H1 (cell line): ENCODE results near the gene FAM131C. TPM values are rescaled to one million over a fixed set of nuclear protein-coding genes. Genes with fewer than 3 reads are reported as not detected.

Source experiments
- CTCF ChIA-PET: fragments of 300-600 bp; sonication (Branson Sonifier 250); formaldehyde crosslinking; loops from one replicate; lab custom pipeline; 2021; ENCODE audit not compliant: partially characterized antibody; lab: Charles Lee
- POLR2A ChIA-PET: fragments of 300-600 bp; sonication (Branson Sonifier 250); formaldehyde crosslinking; loops from one replicate; lab custom pipeline; 2021; ENCODE audit warnings: inconsistent platforms; ENCODE audit not compliant: partially characterized antibody; lab: Charles Lee
- DNase-seq, 2 experiments: peaks; one replicate each; pipeline versions ENCODE4 v3.0.0 to v3.0.0-alpha.2; 2010 to 2022; ENCODE audit warnings: low spot score in 2 of 2, low read depth in 1 of 2, mixed read lengths in 1 of 2
- FAIRE-seq: peaks from 2 replicates; lab custom pipeline; 2011; peaks lifted over from hg19 to GRCh38; lab: Jason Lieb, UNC
- H2AFZ ChIP-seq: 2 replicates; pipeline ENCODE4 v1.8.1; 2012; ENCODE audit warnings: low read length, inconsistent platforms
- H2AK5ac ChIP-seq: 2 replicates; pipeline ENCODE4 v1.6.1; 2013; ENCODE audit warnings: low read depth, low read length
- H2BK120ac ChIP-seq: replicated peaks from 2 replicates; pipeline ENCODE3; 2013; ENCODE audit warnings: low read depth, low read length, inconsistent platforms
- H2BK12ac ChIP-seq: 2 replicates; pipeline ENCODE4 v1.6.1; 2013; ENCODE audit warnings: low read depth, low read length
- H2BK15ac ChIP-seq: 2 replicates; pipeline ENCODE4 v1.6.1; 2013; ENCODE audit warnings: low read length
- H2BK20ac ChIP-seq: 2 replicates; pipeline ENCODE4 v1.6.1; 2013; ENCODE audit warnings: low read length
- H2BK5ac ChIP-seq: 2 replicates; pipeline ENCODE4 v1.6.1; 2013; ENCODE audit warnings: low read depth, low read length
- H3K14ac ChIP-seq: 2 replicates; pipeline ENCODE4 v1.6.1; 2013; ENCODE audit warnings: inconsistent platforms; ENCODE audit not compliant: insufficient read length
- H3K18ac ChIP-seq: 2 replicates; pipeline ENCODE4 v1.6.1; 2013; ENCODE audit warnings: low read length; ENCODE audit errors: extremely low read depth
- H3K23ac ChIP-seq: 2 replicates; pipeline ENCODE4 v1.6.1; 2013; ENCODE audit warnings: inconsistent platforms; ENCODE audit not compliant: insufficient read length
- H3K23me2 ChIP-seq: 2 replicates; pipeline ENCODE4 v1.6.1; 2013; ENCODE audit warnings: low read depth, low read length
- H3K27ac ChIP-seq: 2 replicates; pipeline ENCODE4 v1.6.1; 2011; ENCODE audit warnings: low read depth, low read length, inconsistent platforms
- H3K27me3 ChIP-seq, 4 experiments: replicated peaks in 1 of 4; 1 replicate in 1 of 4; 2 replicates in 3 of 4; pipeline versions ENCODE4 v1.6.1 to v1.8.1; 2011 to 2013; ENCODE audit warnings: low read length in 3 of 4, mild to moderate bottlenecking in 3 of 4, inconsistent platforms in 2 of 4, mixed read lengths in 2 of 4, moderate library complexity in 1 of 4; ENCODE audit not compliant: control insufficient read depth in 3 of 4, insufficient read depth in 3 of 4; ENCODE audit errors: extremely low read depth in 1 of 4
- H3K36me3 ChIP-seq, 4 experiments: 2 replicates each; pipeline versions ENCODE4 v1.6.1 to v1.8.1; 2011 to 2013; ENCODE audit warnings: mild to moderate bottlenecking in 4 of 4, low read length in 3 of 4, moderate library complexity in 2 of 4, control low read depth in 1 of 4, inconsistent platforms in 1 of 4; ENCODE audit not compliant: insufficient read depth in 4 of 4, control insufficient read depth in 2 of 4
- H3K4ac ChIP-seq: replicated peaks from 2 replicates; pipeline ENCODE3; 2013; ENCODE audit warnings: low read length, low read depth, mixed read lengths, inconsistent platforms; ENCODE audit not compliant: insufficient read length
- H3K4me1 ChIP-seq, 4 experiments: replicated peaks in 1 of 4; 1 replicate in 1 of 4; 2 replicates in 3 of 4; pipeline versions ENCODE4 v1.6.1 to v1.8.1; 2011 to 2013; ENCODE audit warnings: low read length in 3 of 4, inconsistent platforms in 2 of 4, mixed read lengths in 1 of 4; ENCODE audit not compliant: insufficient read depth in 4 of 4, control insufficient read depth in 3 of 4
- H3K4me2 ChIP-seq, 2 experiments: 2 replicates each; pipeline versions ENCODE4 v1.6.1 to v1.8.1; 2011 to 2013; ENCODE audit warnings: low read depth in 2 of 2, low read length in 2 of 2, control low read depth in 1 of 2, inconsistent platforms in 1 of 2, mild to moderate bottlenecking in 1 of 2; ENCODE audit not compliant: insufficient read depth in 1 of 2
- H3K4me3 ChIP-seq, 4 experiments: fragments of 200-600, 300-600 bp in 1 of 4; sonication (generic), shearing (Covaris generic), sonication (Bioruptor Twin) in 1 of 4; 2 replicates each; pipeline versions ENCODE4 v1.5.1 to v1.8.1; 2011 to 2016; ENCODE audit warnings: low read length in 4 of 4, low read depth in 3 of 4, control low read depth in 2 of 4, inconsistent platforms in 2 of 4, mild to moderate bottlenecking in 2 of 4, mixed read lengths in 1 of 4, moderate library complexity in 1 of 4; ENCODE audit not compliant: insufficient read depth in 2 of 4; ENCODE audit errors: extremely low read depth in 1 of 4
- H3K56ac ChIP-seq: replicated peaks from 2 replicates; pipeline ENCODE3; 2013; ENCODE audit warnings: low read depth, mild to moderate bottlenecking, mixed read lengths, low read length, inconsistent platforms; ENCODE audit not compliant: insufficient read length
- H3K79me1 ChIP-seq: 2 replicates; pipeline ENCODE4 v1.6.1; 2013; ENCODE audit warnings: low read depth, low read length, control low read depth
- H3K79me2 ChIP-seq, 2 experiments: 2 replicates each; pipeline versions ENCODE4 v1.6.1 to v1.8.1; 2012 to 2013; ENCODE audit warnings: low read length in 2 of 2, mild to moderate bottlenecking in 2 of 2, inconsistent platforms in 1 of 2; ENCODE audit not compliant: insufficient read depth in 2 of 2, control insufficient read depth in 1 of 2
- H3K9ac ChIP-seq, 4 experiments: replicated peaks in 1 of 4; 1 replicate in 1 of 4; 2 replicates in 3 of 4; pipeline versions ENCODE4 v1.6.1 to v1.8.1; 2011 to 2013; ENCODE audit warnings: low read depth in 3 of 4, low read length in 3 of 4, control low read depth in 2 of 4, mild to moderate bottlenecking in 2 of 4, moderate library complexity in 2 of 4, inconsistent platforms in 1 of 4; ENCODE audit errors: extremely low read depth in 1 of 4
- H3K9me3 ChIP-seq, 2 experiments: 2 replicates each; pipeline versions ENCODE4 v1.6.1 to v1.8.1; 2012 to 2013; ENCODE audit warnings: mild to moderate bottlenecking in 2 of 2, moderate library complexity in 2 of 2, control low read depth in 1 of 2, inconsistent platforms in 1 of 2, low read depth in 1 of 2, low read length in 1 of 2, mixed read lengths in 1 of 2; ENCODE audit not compliant: insufficient read depth in 2 of 2
- H4K20me1 ChIP-seq, 2 experiments: replicated peaks in 1 of 2; 2 replicates each; pipeline versions ENCODE3 to v1.8.1; 2011 to 2013; ENCODE audit warnings: inconsistent platforms in 2 of 2, low read length in 2 of 2, mild to moderate bottlenecking in 1 of 2; ENCODE audit not compliant: insufficient read depth in 2 of 2, control insufficient read depth in 1 of 2
- H4K5ac ChIP-seq: 2 replicates; pipeline ENCODE4 v1.6.1; 2013; ENCODE audit warnings: low read length, low read depth, mixed read lengths, inconsistent platforms; ENCODE audit not compliant: insufficient read length
- H4K8ac ChIP-seq: 2 replicates; pipeline ENCODE4 v1.8.0; 2013; ENCODE audit warnings: mild to moderate bottlenecking, moderate library complexity, low read length, inconsistent platforms; ENCODE audit not compliant: insufficient read depth; ENCODE audit errors: extremely low read depth
- H4K91ac ChIP-seq: replicated peaks from 2 replicates; pipeline ENCODE3; 2013; ENCODE audit warnings: low read length, mixed read lengths, inconsistent platforms; ENCODE audit not compliant: insufficient read length
- TEAD4 ChIP-seq: IDR thresholded peaks from 2 replicates; pipeline ENCODE4 v1.6.1; 2012; ENCODE audit warnings: low read depth, low read length, inconsistent platforms, mixed read lengths
- WGBS, 2 experiments: shearing (Covaris generic) in 1 of 2; methylation state at CpG; one replicate each; pipeline versions ENCODE4 v1.1.6 to v1.1.7; 2013 to 2015; ENCODE audit warnings: low lambda C conversion rate in 2 of 2, mixed read lengths in 2 of 2, inconsistent platforms in 1 of 2, low coverage in 1 of 2, missing lambda C conversion rate in 1 of 2; ENCODE audit not compliant: insufficient replicate concordance in 2 of 2, insufficient coverage in 1 of 2, insufficient read length in 1 of 2; ENCODE audit errors: extremely low coverage in 1 of 2, missing lambda C conversion rate in 1 of 2; 5-methylcytosine and 5-hydroxymethylcytosine counted together
- polyA plus RNA-seq, 7 experiments: library from polyadenylated mRNA; depleted of rRNA in 3 of 7; stranded (reverse) in 5 of 7; unstranded in 2 of 7; fragments of >200 nt in 5 of 7; fragments of 200-250 nt in 2 of 7; gene quantifications; 1 replicate in 5 of 7; 2 replicates in 1 of 7; 4 replicates in 1 of 7; pipeline versions ENCODE4 v1.2.1 to v1.2.3, GENCODE V29; 2011 to 2013; ENCODE audit warnings: missing spikeins in 2 of 7, mixed read lengths in 2 of 7
- total RNA-seq: library from RNA; stranded (reverse); fragmentation: NEBNext Ultra II Directional; extraction: Animal tissue kit (Norgen Biotek cat#: 25700); gene quantifications from 2 replicates; pipeline ENCODE4 v1.2.1, GENCODE V29; 2021

The FAM131C gene
- total and polyA plus RNA-seq, 2 of the 8 experiments (the other 6 are each of a cell fraction or from before 2014, with no cell fraction given), result 0.73 to 0.78 TPM

GRCh38 chr1:16099412-16099811, 26.0 kb upstream of the FAM131C start:
- no peak overlapping the region for H4K8ac ChIP-seq
- H2BK12ac ChIP-seq, result no peak overlapping the region
- no peak overlapping the region for H3K4me2 ChIP-seq
- FAIRE-seq (no peak), DNase-seq (no peak)
- no peak overlapping the region for H4K5ac ChIP-seq
- H3K4me1 ChIP-seq, result no peaks in the 10 kb centered on the region; a peak in 1 of 7 replicates
- no peak overlapping the region for H2AK5ac ChIP-seq
- H4K20me1 ChIP-seq, result no peaks in the 10 kb centered on the region
- ChIA-PET POLR2A (no interaction called here), CTCF (interaction anchor here (1.0 to 2.0 kb wide), 4 partner anchors 17 to 145 kb away, joined by 3 to 9 read pairs (median 6); no protein-coding TSS in a partner anchor)
- no peak overlapping the region for H2BK20ac ChIP-seq
- H3K79me1 ChIP-seq, result no peaks in the 10 kb centered on the region
- H4K91ac ChIP-seq, result no peak overlapping the region
- peaks cover 5% of the 10 kb centered on the region; the same call in 1 of the 2 replicates for H3K23me2 ChIP-seq
- WGBS, 2 experiments, result 100% methylated on average over 1 of the region's 1 CpG; no CpG with 5 or more reads in 1 of the 2 experiments
- peaks cover 6 to 8% of the 10 kb centered on the region in 2 experiments for H3K9me3 ChIP-seq
- H3K4me3 ChIP-seq, result no peak overlapping the region
- H3K27me3 ChIP-seq, result peaks cover 0 to 2% (median 0%) of the 10 kb centered on the region in 4 experiments; a peak in 1 of 7 replicates
- H3K36me3 ChIP-seq, result no peaks in the 10 kb centered on the region
- H2BK5ac ChIP-seq, result no peak overlapping the region
- no peak overlapping the region for H3K14ac ChIP-seq
- no peak overlapping the region for H3K23ac ChIP-seq
- H2AFZ ChIP-seq, result no peak overlapping the region
- H3K4ac ChIP-seq, result no peak overlapping the region
- no peak overlapping the region for H3K27ac ChIP-seq
- no peak overlapping the region for H3K9ac ChIP-seq
- no peak overlapping the region for H3K56ac ChIP-seq
- no peaks in the 10 kb centered on the region for H3K79me2 ChIP-seq
- no peak overlapping the region for H2BK15ac ChIP-seq
- H3K18ac ChIP-seq, result no peak overlapping the region
- no peak overlapping the region for H2BK120ac ChIP-seq
- no peak for TF ChIP-seq TEAD4
